GM21447 (cell line): ENCODE data around the gene BACH2.

Experiments used
- ATAC-seq: cut with Tn5 transposase; IDR thresholded peaks from one replicate; pipeline ENCODE4 v1.9.1; 2021; ENCODE audit not compliant: unreplicated experiment

BACH2 gene

GRCh38 chr6:90105506-90106170, 191.0 kb downstream of the BACH2 start:
- no peak for ATAC-seq

- peak; percentile 75 for ATAC-seq
Observed at GRCh38 chr6:90103056-90103800, 193.4 kb downstream of the BACH2 start.

- no peak for ATAC-seq
Observed at GRCh38 chr6:90101403-90101802, 195.2 kb downstream of the BACH2 start.

GRCh38 chr6:90100059-90100665, 196.5 kb downstream of the BACH2 start:
- ATAC-seq, result no peak

GRCh38 chr6:90098627-90099026, 198.0 kb downstream of the BACH2 start:
- no peak for ATAC-seq

GRCh38 chr6:90098001-90098531, 198.6 kb downstream of the BACH2 start:
- ATAC-seq, result no peak

- ATAC-seq, result no peak
Observed at GRCh38 chr6:90097356-90097755, 199.3 kb downstream of the BACH2 start.

GRCh38 chr6:90096818-90097217, 199.8 kb downstream of the BACH2 start:
- no peak for ATAC-seq

- ATAC-seq, result no peak
Observed at GRCh38 chr6:90095788-90096187, 200.9 kb downstream of the BACH2 start.

- ATAC-seq, result no peak
Observed at GRCh38 chr6:90095145-90095544, 201.5 kb downstream of the BACH2 start.

- ATAC-seq, result no peak
Observed at GRCh38 chr6:90093558-90094073, 203.0 kb downstream of the BACH2 start.

- no peak for ATAC-seq
Observed at GRCh38 chr6:90090866-90091265, 205.8 kb downstream of the BACH2 start.

GRCh38 chr6:90088009-90088408, 208.6 kb downstream of the BACH2 start:
- ATAC-seq, result no peak

- no peak for ATAC-seq
Observed at GRCh38 chr6:90087106-90087833, 209.4 kb downstream of the BACH2 start.

- no peak for ATAC-seq
Observed at GRCh38 chr6:90086517-90086916, 210.1 kb downstream of the BACH2 start.

GRCh38 chr6:90083891-90084290, 212.8 kb downstream of the BACH2 start:
- ATAC-seq, result no peak

GRCh38 chr6:90082847-90083246, 213.8 kb downstream of the BACH2 start:
- no peak for ATAC-seq

- peak; percentile 70 for ATAC-seq
Observed at GRCh38 chr6:90080876-90081481, 215.7 kb downstream of the BACH2 start.

- ATAC-seq, result no peak
Observed at GRCh38 chr6:90079560-90080490, 216.8 kb downstream of the BACH2 start.
